Vagina (tissue), 2 donors: ENCODE results near the gene OR1S2. TPM values are rescaled to one million over a fixed set of nuclear protein-coding genes. Genes with fewer than 3 reads are reported as not detected.

ENCODE experiments used
- DNase-seq, 2 donors: peaks; one replicate each; pipeline ENCODE4 v3.0.0-alpha.2; 2017; ENCODE audit errors: extremely low spot score in 2 of 2
- H3K27ac ChIP-seq: fragments of 200-600 bp; sonication (generic); one replicate; pipeline ENCODE4 v1.5.1; 2019
- H3K27me3 ChIP-seq: fragments of 200-600 bp; sonication (generic); one replicate; pipeline ENCODE4 v1.5.1; 2019
- H3K36me3 ChIP-seq, 2 donors: fragments of 200-600 bp; sonication (generic); one replicate each; pipeline ENCODE4 v1.5.1; 2017 to 2019
- H3K4me1 ChIP-seq: fragments of 200-600 bp; sonication (generic); one replicate; pipeline ENCODE4 v1.5.1; 2019
- H3K4me3 ChIP-seq, 2 donors: fragments of 200-600 bp; sonication (generic); 1 replicate in 1 of 2; 2 replicates in 1 of 2; pipeline ENCODE4 v1.5.1; 2016 to 2019
- H3K9me3 ChIP-seq: fragments of 200-600 bp; sonication (generic); one replicate; pipeline ENCODE4 v1.5.1; 2019
- CTCF ChIP-seq, 3 experiments: fragments of 450-650 bp in 2 of 3; fragments of 200-600 bp in 1 of 3; sonication (generic) in 1 of 3; IDR thresholded peaks; one replicate each; pipeline ENCODE4 v1.5.1; 2017 to 2019; ENCODE audit warnings: antibody characterized with exemption in 3 of 3, mild to moderate bottlenecking in 2 of 3, moderate library complexity in 2 of 3
- POLR2A ChIP-seq, 2 donors: fragments of 450-650 bp; IDR thresholded peaks; one replicate each; pipeline ENCODE4 v1.6.1; 2017; ENCODE audit warnings: antibody characterized with exemption in 2 of 2, mild to moderate bottlenecking in 2 of 2, moderate library complexity in 2 of 2
- POLR2AphosphoS5 ChIP-seq, 2 donors: sonication (generic); formaldehyde crosslinking; IDR thresholded peaks; one replicate each; pipeline ENCODE4 v1.9.0; 2017; ENCODE audit warnings: antibody characterized with exemption in 2 of 2, mild to moderate bottlenecking in 2 of 2, low read depth in 1 of 2; ENCODE audit not compliant: insufficient read depth in 1 of 2
- intact Hi-C: fragments of 100-400 bp; cut with DNase I; formaldehyde crosslinking; loops from one replicate; pipeline ENCODE4 v1.15.1; 2023
- total RNA-seq: library from RNA; depleted of rRNA; stranded (reverse); fragments of >200 nt; gene quantifications from one replicate; pipeline ENCODE4 v1.2.3, GENCODE V29; 2016

Gene OR1S2
- total RNA-seq, 1 donor from 2014 or later, result not detected

- H3K36me3 ChIP-seq, result no peaks in the 10 kb centered on the region
- TF ChIP-seq POLR2AphosphoS5 (IDR thresholded peaks at IDR 0.05; ENCODE audit: insufficient read depth in 1 of 2, low read depth in 1 of 2) (no peak), POLR2A (IDR thresholded peaks at IDR 0.05) (no peak), CTCF (IDR thresholded peaks at IDR 0.05) (no peak)
- H3K27me3 ChIP-seq, result no peaks in the 10 kb centered on the region
- H3K4me3 ChIP-seq, result no peak overlapping the region
- H3K27ac ChIP-seq, result no peak overlapping the region
- no peak for DNase-seq
- H3K9me3 ChIP-seq, result no peaks in the 10 kb centered on the region
- no peaks in the 10 kb centered on the region for H3K4me1 ChIP-seq
- intact Hi-C loops, result no loop called here
Measured at GRCh38 chr11:58199271-58199670, 4.7 kb downstream of the OR1S2 start.

DNA sequence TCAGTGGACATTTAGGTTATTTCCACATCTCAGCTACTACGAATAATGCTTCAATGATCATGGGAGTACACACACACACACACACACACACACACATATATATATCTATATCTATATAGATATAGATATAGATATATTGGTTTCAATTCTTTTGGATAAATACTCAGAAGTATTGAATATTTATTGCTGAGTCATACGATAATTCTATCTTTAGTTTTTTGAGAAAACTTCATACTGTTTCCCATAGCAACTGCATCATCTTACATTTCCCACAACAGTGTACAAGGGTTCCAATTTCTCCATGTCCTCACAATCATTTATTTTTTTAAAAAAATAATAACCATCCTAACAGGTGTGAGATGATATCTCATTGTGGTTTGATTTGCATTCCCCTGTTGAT, 8.0 kb downstream of the OR1S2 start:
- intact Hi-C loops, result no loop called here
- no peak for TF ChIP-seq POLR2A (IDR thresholded peaks at IDR 0.05)
- no peak for TF ChIP-seq POLR2AphosphoS5 (IDR thresholded peaks at IDR 0.05; ENCODE audit: insufficient read depth in 1 of 2, low read depth in 1 of 2)
- no peak for TF ChIP-seq CTCF (IDR thresholded peaks at IDR 0.05)

GRCh38 chr11:58193391-58193790, 10.6 kb downstream of the OR1S2 start:
- Histone ChIP-seq H3K27ac (no peak overlapping the region), H3K27me3 (no peaks in the 10 kb centered on the region), H3K4me3 (no peak overlapping the region), H3K4me1 (no peaks in the 10 kb centered on the region), H3K9me3 (no peaks in the 10 kb centered on the region), H3K36me3 (no peaks in the 10 kb centered on the region)
- no peak for DNase-seq
- intact Hi-C loops, result no loop called here
- TF ChIP-seq CTCF (IDR thresholded peaks at IDR 0.05) (no peak), POLR2AphosphoS5 (IDR thresholded peaks at IDR 0.05; ENCODE audit: insufficient read depth in 1 of 2, low read depth in 1 of 2) (no peak), POLR2A (IDR thresholded peaks at IDR 0.05) (no peak)

More for the DNA sequence above, 8.0 kb downstream of the OR1S2 start:
- no peaks in the 10 kb centered on the region for H3K27me3 ChIP-seq
- no peaks in the 10 kb centered on the region for H3K4me1 ChIP-seq
- no peak overlapping the region for H3K27ac ChIP-seq
- H3K9me3 ChIP-seq, result no peaks in the 10 kb centered on the region
- no peak for DNase-seq
- no peak overlapping the region for H3K4me3 ChIP-seq
- H3K36me3 ChIP-seq, result no peaks in the 10 kb centered on the region

- no peak for TF ChIP-seq CTCF (IDR thresholded peaks at IDR 0.05)
- TF ChIP-seq POLR2A (IDR thresholded peaks at IDR 0.05), result no peak
- TF ChIP-seq POLR2AphosphoS5 (IDR thresholded peaks at IDR 0.05; ENCODE audit: insufficient read depth in 1 of 2, low read depth in 1 of 2), result no peak
- no peaks in the 10 kb centered on the region for H3K9me3 ChIP-seq
- H3K36me3 ChIP-seq, result no peaks in the 10 kb centered on the region
- H3K4me1 ChIP-seq, result no peaks in the 10 kb centered on the region
- H3K4me3 ChIP-seq, result no peak overlapping the region
- DNase-seq, result no peak
- no peaks in the 10 kb centered on the region for H3K27me3 ChIP-seq
- no peak overlapping the region for H3K27ac ChIP-seq
- intact Hi-C loops, result no loop called here
Measured at GRCh38 chr11:58192229-58192628, 11.7 kb downstream of the OR1S2 start.

DNA sequence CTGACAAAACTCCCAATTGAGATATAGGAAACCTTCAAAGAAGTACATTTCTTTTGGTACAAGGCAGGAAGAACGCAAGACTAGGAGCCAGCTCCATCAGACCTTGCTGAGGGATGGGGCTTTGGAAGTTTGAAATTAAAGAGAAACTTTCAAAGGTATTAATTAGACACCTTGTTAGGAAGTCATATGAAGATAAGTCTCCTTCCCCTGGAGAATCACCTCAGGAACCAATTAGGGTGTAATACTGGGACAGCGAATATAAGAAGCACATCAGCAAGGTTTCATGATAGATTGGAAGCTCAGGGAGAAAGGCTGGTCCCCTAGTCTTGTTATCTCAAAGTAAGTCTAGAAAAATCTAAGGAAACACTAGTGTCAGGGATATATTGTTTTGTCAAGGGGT, 15.2 kb downstream of the OR1S2 start, which contains the start of gene OR9Q2:
TSS of gene OR9Q2 (plus strand) at position 301 of the 400 bp plus-strand sequence. CDS start 1,421 bp downstream, outside the sequence.
- TF ChIP-seq CTCF (IDR thresholded peaks at IDR 0.05) (no peak), POLR2A (IDR thresholded peaks at IDR 0.05) (no peak), POLR2AphosphoS5 (IDR thresholded peaks at IDR 0.05; ENCODE audit: insufficient read depth in 1 of 2, low read depth in 1 of 2) (no peak)
- DNase-seq, result no peak
- H3K27ac ChIP-seq, result no peak within 1 kb of the TSS
- H3K4me3 ChIP-seq, result no peak within 1 kb of the TSS
- intact Hi-C loops, result no loop called here
- no peaks in the 10 kb centered on the region for H3K9me3 ChIP-seq
- no peaks in the 10 kb centered on the region for H3K36me3 ChIP-seq
- no peaks in the 10 kb centered on the region for H3K27me3 ChIP-seq
- no peaks in the 10 kb centered on the region for H3K4me1 ChIP-seq
